GM12892 (cell line): Measurements from ENCODE around the gene TSGA10IP.

ENCODE experiments used
- POLR2A ChIP-seq: IDR thresholded peaks from 2 replicates; pipeline ENCODE4 v1.6.1; 2011; ENCODE audit warnings: low read depth, low read length, control low read depth
- POLR2AphosphoS5 ChIP-seq: IDR thresholded peaks from 2 replicates; pipeline ENCODE4 v1.6.1; 2011; ENCODE audit warnings: low read depth, low read length, control low read depth
- TAF1 ChIP-seq: IDR thresholded peaks from 2 replicates; pipeline ENCODE4 v1.6.1; 2011; ENCODE audit warnings: low read depth, mild to moderate bottlenecking, control low read depth, low read length, borderline replicate concordance

GRCh38 chr11:65928667-65929066 is 16.6 kb upstream of the TSGA10IP start:
- TF ChIP-seq POLR2A, result no peak
- TF ChIP-seq POLR2AphosphoS5, result no peak
- TF ChIP-seq TAF1, result no peak
